ENCODE measurements around the gene SLC1A4.
"Not testable (repeated sequence)": the region's sequence is repeated elsewhere in the genome, so short reads cannot be mapped to it uniquely, and the experiment has no call there.

Gene SLC1A4

GRCh38 chr2:65027616-65028244, 38.5 kb downstream of the SLC1A4 start:
- DNase-seq, result peak; percentile 41

- DNase-seq, result no peak
Observed at GRCh38 chr2:65030476-65031332, 41.5 kb downstream of the SLC1A4 start.

GRCh38 chr2:65031341-65032018, 42.3 kb downstream of the SLC1A4 start:
- DNase-seq, result no peak

GRCh38 chr2:65032019-65032975, 43.1 kb downstream of the SLC1A4 start:
- no peak for DNase-seq

GRCh38 chr2:65033178-65033577, 44.0 kb downstream of the SLC1A4 start:
- DNase-seq, result peak; percentile 29

GRCh38 chr2:65033667-65034066, 44.5 kb downstream of the SLC1A4 start:
- not testable (repeated sequence) for DNase-seq

- DNase-seq, result no peak
Observed at GRCh38 chr2:65035351-65035943, 46.2 kb downstream of the SLC1A4 start.

- DNase-seq, result no peak
Observed at GRCh38 chr2:65037178-65037577, 48.0 kb downstream of the SLC1A4 start.

GRCh38 chr2:65039640-65040039, 50.4 kb downstream of the SLC1A4 start:
- DNase-seq, result no peak

- peak; percentile 79 for DNase-seq
Observed at GRCh38 chr2:65040400-65041261, 51.4 kb downstream of the SLC1A4 start.

GRCh38 chr2:65043001-65043400, 53.8 kb downstream of the SLC1A4 start:
- no peak for DNase-seq

- no peak for DNase-seq
Observed at GRCh38 chr2:65044097-65044735, 55.0 kb downstream of the SLC1A4 start.

GRCh38 chr2:65045651-65046050, 56.5 kb downstream of the SLC1A4 start:
- DNase-seq, result peak; percentile 90

GRCh38 chr2:65046633-65047407, 57.6 kb downstream of the SLC1A4 start:
- DNase-seq, result no peak

- no peak for DNase-seq
Observed at GRCh38 chr2:65049010-65049639, 59.9 kb downstream of the SLC1A4 start.

- DNase-seq, result peak; percentile 73
Observed at GRCh38 chr2:65050931-65051330, 61.7 kb downstream of the SLC1A4 start.

- no peak for DNase-seq
Observed at GRCh38 chr2:65053199-65053598, 64.0 kb downstream of the SLC1A4 start.

GRCh38 chr2:65054749-65055421, 65.7 kb downstream of the SLC1A4 start:
- DNase-seq, result no peak
